ENCODE data around the gene ZNF654. TPM values are rescaled to one million over a fixed set of nuclear protein-coding genes. Genes with fewer than 3 reads are reported as not detected.

Gene ZNF654
- total RNA-seq, 4 donors from 2014 or later = 16.1 to 49.1 (median 21.5) TPM

- Histone ChIP-seq H3K27me3 (no peaks in the 10 kb centered on the region), H3K36me3 (no peaks in the 10 kb centered on the region), H3K4me1 (no peaks in the 10 kb centered on the region), H3K27ac (no peak overlapping the region), H3K9me3 (no peaks in the 10 kb centered on the region), H3K4me3 (no peak overlapping the region)
- intact Hi-C loops (cut with DNase I; ENCODE audit: low total_unique reads) = no loop called here
- no peak for TF ChIP-seq POLR2A (IDR thresholded peaks at IDR 0.05)
- TF ChIP-seq, protein P1, sequence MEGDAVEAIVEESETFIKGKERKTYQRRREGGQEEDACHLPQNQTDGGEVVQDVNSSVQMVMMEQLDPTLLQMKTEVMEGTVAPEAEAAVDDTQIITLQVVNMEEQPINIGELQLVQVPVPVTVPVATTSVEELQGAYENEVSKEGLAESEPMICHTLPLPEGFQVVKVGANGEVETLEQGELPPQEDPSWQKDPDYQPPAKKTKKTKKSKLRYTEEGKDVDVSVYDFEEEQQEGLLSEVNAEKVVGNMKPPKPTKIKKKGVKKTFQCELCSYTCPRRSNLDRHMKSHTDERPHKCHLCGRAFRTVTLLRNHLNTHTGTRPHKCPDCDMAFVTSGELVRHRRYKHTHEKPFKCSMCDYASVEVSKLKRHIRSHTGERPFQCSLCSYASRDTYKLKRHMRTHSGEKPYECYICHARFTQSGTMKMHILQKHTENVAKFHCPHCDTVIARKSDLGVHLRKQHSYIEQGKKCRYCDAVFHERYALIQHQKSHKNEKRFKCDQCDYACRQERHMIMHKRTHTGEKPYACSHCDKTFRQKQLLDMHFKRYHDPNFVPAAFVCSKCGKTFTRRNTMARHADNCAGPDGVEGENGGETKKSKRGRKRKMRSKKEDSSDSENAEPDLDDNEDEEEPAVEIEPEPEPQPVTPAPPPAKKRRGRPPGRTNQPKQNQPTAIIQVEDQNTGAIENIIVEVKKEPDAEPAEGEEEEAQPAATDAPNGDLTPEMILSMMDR (IDR thresholded peaks at IDR 0.05) = no peak
- DNase-seq = no peak
These were observed 74.7 kb downstream of the ZNF654 start for GRCh38 chr3:88133711-88134263.

- H3K4me3 ChIP-seq = no peak overlapping the region
- no peaks in the 10 kb centered on the region for H3K36me3 ChIP-seq
- intact Hi-C loops (cut with DNase I; ENCODE audit: low total_unique reads) = no loop called here
- H3K4me1 ChIP-seq = no peaks in the 10 kb centered on the region
- TF ChIP-seq, protein P1 (IDR thresholded peaks at IDR 0.05) = no peak
- TF ChIP-seq POLR2A (IDR thresholded peaks at IDR 0.05) = no peak
- H3K27ac ChIP-seq = no peak overlapping the region
- no peaks in the 10 kb centered on the region for H3K27me3 ChIP-seq
- H3K9me3 ChIP-seq = no peaks in the 10 kb centered on the region
- DNase-seq = no peak
These were observed 78.8 kb downstream of the ZNF654 start for GRCh38 chr3:88137836-88138235.

DNA sequence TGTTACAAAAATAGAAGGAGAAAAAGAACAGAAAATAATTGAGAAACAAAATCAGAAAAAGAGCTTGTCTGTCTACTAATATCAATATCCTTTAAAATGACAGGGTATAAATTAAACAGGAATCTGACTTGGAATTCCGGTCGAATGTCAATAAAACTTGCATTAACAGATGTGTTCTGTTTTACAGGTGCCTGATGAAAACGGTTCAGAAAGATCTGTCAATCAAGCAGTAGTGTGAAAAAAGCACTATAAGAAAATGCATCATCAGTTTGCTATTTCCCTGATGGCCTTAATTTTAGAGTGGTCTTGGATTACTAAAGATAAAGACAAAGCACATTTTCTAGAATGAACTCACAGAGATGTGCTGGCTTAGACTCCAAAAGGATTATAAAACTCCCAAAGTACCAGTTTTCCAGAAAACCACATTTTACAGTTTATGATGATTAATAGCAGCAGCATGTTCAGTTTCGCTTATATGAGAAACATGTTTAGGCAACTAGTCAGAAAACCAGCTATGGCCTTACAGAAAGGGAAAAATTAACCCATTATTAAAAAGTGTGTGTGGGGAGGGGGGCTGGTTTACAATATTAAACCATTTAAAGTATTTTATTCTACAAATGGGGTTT is 82.5 kb downstream of the ZNF654 start:
- intact Hi-C loops (cut with DNase I; ENCODE audit: low total_unique reads) = no loop called here
- no peaks in the 10 kb centered on the region for H3K36me3 ChIP-seq
- no peak overlapping the region for H3K27ac ChIP-seq
- no peaks in the 10 kb centered on the region for H3K9me3 ChIP-seq
- DNase-seq = no peak
- no peaks in the 10 kb centered on the region for H3K4me1 ChIP-seq
- no peak for TF ChIP-seq POLR2A (IDR thresholded peaks at IDR 0.05)
- TF ChIP-seq, protein P1 (IDR thresholded peaks at IDR 0.05) = no peak
- H3K27me3 ChIP-seq = no peaks in the 10 kb centered on the region
- H3K4me3 ChIP-seq = no peak overlapping the region

DNA sequence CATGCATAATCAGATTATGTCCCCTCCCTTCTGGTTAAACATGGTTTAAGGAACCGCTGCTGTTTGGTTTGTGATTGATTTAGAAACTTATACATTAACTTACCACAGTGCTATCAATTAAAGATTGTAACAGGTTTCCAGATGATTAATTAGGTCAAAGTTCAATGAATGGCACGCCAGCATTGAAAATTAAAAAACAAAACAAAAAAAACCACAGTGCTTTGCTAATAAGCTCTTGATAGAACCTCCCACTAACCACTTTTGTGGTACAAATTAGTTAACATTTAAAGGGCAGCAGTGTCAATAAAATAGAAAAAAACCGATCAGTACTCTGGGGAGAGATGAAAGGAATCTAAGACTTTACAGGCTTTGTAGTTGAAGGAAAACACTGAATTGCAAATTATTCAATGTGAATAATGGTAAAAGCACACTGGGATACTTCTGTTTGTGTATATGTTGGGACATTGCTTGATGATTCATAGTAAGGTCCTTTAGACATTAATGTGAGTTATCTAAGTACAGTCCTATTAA is 83.1 kb downstream of the ZNF654 start:
- intact Hi-C loops (cut with DNase I; ENCODE audit: low total_unique reads) = no loop called here
- Histone ChIP-seq H3K4me3 (no peak overlapping the region), H3K9me3 (no peaks in the 10 kb centered on the region), H3K27me3 (no peaks in the 10 kb centered on the region), H3K36me3 (no peaks in the 10 kb centered on the region), H3K27ac (no peak overlapping the region), H3K4me1 (no peaks in the 10 kb centered on the region)
- DNase-seq = no peak
- TF ChIP-seq, protein P1 (IDR thresholded peaks at IDR 0.05) = no peak
- TF ChIP-seq POLR2A (IDR thresholded peaks at IDR 0.05) = no peak

GRCh38 chr3:88147261-88147660 is 88.2 kb downstream of the ZNF654 start:
- H3K36me3 ChIP-seq = no peaks in the 10 kb centered on the region
- intact Hi-C loops (cut with DNase I; ENCODE audit: low total_unique reads) = no loop called here
- H3K4me3 ChIP-seq = no peak overlapping the region
- no peak overlapping the region for H3K27ac ChIP-seq
- TF ChIP-seq, protein P1 (IDR thresholded peaks at IDR 0.05) = no peak
- TF ChIP-seq POLR2A (IDR thresholded peaks at IDR 0.05) = no peak
- H3K4me1 ChIP-seq = peaks cover 7 to 8% of the 10 kb centered on the region in 2 donors
- no peak for DNase-seq
- no peaks in the 10 kb centered on the region for H3K9me3 ChIP-seq
- no peaks in the 10 kb centered on the region for H3K27me3 ChIP-seq

All from uterus (tissue), 4 donors.